Left hindlimb (tissue), 1 donor: Measurements from ENCODE around the gene LYSMD3.

Source experiments
- DNase-seq: peaks from one replicate; pipeline ENCODE4 v3.0.0-alpha.2; 2018

The LYSMD3 gene

DNA sequence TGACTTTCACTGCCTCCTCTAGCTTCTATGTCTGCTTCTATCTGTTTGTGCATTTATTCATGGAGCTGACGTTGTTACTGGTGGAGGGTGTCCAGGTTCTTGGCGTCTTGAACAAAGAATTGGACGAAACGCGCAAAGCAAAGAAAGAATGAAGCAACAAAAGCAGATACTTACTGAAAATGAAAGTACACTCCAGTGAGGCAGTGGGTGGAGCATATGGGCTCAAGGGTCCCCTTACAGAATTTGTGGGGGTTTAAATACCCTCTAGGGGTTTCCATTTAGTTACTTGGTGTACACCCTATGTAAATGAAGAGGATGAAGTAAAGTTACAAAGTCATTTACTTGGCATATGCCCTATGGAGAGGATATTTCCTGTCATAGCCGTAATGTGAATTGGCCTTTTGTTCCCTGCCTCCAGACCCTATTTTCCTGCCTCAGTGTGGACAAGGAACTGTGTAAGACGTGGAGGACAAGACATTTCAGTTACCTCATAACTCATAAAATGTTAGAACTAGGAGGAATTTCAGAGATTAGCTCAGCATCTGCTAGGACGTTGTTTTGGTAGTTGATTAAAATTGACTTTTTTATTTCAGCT, 51.7 kb downstream of the LYSMD3 start:
- DNase-seq: no peak

DNA sequence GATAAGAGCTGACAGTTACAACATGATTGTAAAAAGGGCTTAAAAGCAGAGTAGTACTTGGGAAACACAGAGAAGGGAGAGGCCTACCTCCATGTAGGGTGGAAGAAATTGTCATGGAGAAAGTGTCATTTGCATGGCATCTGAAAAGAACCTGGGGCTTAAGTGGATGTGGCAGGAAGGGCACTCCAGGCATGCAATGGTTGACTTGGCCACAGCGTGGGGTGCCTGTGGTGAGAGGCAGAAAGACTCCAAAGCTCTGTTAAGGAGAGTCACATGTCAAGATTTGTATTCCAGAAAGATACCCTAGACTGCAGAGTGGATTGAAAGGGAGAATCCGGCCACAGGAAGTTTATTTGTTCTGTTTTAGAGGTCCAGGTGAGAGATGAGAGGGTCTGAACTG, 52.3 kb downstream of the LYSMD3 start:
- DNase-seq: no peak

DNA sequence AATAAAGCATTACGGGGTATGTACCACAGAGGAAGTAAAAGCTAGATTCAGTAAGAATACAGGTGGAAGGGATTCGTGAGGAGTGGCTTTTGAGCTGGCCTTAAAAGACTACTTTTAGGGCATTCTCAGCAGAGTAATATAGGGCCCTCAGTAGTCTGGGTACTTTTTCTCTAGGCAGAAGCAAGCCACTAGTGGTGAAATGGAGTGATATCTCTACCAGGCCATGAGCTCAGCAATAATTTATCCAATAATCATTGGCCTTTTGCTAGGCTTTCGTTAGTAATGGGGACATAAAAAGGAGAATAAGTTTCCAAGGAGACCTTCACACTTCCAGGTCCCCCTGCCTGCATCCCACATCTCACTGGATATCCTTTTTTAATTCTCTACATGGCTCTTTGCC, 53.0 kb downstream of the LYSMD3 start:
- DNase-seq: no peak

DNA sequence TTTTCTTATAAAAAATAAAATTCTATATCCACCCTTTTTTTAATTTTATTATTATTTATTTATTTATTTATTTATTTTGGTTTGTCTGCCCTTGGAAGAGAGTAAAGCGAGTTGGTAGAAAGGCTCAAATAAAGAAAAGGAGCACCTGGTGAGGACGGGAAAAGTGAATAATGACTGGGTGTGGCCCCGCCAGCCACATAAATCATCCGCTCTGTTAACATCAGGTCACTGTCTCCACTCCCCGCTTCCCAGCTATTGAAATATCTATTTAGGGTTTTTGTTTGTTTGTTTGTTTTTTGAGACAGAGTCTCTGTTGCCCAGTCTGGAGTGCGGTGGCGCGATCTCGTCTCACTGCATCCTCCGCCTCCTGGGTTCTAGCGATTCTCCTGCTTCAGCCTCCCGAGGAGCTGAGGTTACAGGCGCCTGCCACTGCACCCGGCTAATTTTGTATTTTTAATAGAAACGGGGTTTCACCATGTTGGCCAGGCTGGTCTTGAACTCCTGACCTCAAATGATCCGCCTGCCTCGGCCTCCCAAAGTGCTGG, 53.9 kb downstream of the LYSMD3 start:
- no peak for DNase-seq

DNA sequence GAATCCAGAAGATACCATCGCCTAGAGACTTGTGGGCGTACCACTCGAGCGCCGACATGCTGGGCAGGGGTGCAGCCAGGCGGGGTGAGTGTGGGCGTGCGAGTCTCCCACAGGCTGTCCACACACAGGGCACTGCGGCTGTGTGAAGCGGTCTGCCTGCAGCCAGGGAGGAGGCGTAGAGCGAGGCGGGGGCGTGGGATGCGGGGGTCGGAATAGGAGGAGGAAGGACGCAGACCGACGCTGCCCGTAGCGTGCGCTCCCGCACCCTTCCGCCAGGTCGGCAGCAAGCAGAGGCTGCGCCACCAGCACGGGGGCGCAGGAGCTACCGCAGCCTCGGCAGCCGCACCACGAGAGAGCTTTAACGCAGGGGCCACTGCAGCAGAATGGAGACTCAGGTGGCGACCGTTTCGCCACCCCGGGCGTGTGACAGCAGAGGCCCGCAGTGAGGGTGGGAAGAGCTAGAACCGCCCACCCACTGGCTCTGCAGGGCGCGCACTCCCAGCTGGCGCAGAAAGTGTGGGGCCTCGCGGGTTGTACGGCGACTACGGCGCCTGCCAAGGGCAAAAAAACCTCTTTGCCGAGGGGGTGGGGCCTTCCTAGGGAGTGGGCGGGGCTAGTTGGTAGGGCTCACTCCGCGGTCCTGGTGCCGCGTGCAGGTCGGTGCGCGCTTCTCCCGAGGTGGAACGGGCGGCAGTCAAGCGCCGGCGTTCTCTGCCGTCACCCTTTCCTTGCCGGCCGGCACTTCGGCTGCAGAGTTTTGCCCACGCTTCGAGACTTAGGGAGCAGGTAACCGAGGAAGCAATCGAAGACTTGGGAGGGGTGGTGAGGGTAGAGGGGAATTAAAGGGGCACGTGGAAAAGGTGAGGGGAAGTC, 54.9 kb downstream of the LYSMD3 start, which contains the start of the genes MBLAC2 and POLR3G:
Gene MBLAC2, minus strand, starts transcription at position 537 of the 873 bp plus-strand sequence. Its CDS starts 479 bp downstream, at position 58.
Gene POLR3G, plus strand, starts transcription at position 630 of the 873 bp plus-strand sequence. CDS start 10,704 bp downstream, outside the sequence.
- peak; percentile 95 for DNase-seq

DNA sequence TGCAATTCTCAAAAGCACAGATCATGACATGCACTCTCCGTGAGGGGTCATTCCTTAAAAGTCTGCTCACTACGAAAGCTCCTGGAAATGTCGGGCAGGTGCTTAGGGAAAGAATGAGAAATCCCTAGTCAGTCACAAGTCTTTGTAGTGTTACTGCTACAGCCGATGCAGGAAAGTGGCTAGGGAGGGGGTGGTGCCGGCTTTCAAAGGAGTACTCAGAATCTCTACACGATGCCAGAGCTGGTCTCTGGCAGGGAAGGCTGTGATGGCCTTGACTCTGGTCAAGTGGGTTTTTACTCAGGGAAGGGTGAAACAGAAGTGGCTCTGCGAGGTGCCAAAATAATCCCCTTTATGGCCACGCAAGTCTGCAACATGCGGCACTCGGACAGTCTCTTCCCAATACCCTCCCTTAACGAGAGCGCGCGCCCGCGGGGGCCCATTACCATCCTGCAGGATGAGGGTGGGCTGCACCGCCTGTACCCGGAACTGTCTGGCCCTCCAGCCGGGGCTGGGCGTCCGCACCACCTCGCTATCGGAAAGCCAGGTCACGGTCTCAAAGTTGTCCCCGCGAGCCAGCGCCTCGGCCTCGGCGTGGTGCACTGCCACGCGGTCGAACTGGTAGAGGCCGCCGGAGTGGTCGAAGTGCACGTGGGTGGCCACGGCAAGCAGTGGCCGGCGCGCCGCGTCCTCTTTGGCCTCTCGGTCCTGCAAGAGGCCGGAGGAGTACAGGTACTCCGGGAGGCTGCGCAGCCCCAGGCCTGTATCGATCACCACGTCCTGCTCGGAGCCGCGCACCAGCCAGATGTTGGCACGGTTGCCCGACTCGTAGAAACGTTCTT, 55.8 kb downstream of the LYSMD3 start:
- peak; percentile 58 for DNase-seq

DNA sequence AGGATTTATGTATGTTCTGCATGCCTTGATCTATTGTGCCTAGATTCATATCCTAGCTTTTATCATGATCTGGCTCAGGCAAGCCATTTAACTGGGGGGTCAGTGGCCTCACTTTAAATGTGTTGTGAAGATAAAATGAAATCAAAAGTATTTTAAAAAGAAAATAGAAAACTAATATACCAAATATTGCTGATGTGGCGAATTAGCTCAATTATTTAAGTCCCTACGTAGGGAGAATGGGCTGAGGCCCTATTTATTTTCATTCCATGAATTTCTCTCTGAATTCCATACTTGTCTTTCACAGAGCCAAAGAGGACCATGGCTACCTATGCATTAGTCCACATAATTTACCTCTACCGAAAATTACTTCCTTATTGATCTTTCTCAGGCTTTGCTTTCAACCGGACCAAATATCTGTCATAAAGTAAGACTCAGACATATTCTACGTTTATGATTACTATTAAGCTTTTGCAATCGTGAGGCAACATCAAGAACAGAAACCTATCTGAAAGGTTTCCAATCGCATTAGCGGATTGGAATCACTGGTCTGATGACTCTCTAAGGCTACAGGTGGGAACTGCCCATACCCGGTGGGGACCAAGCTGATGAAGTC, 56.5 kb downstream of the LYSMD3 start:
- DNase-seq: no peak
